ENCODE data around the gene BHLHE40.

Gene BHLHE40

DNA sequence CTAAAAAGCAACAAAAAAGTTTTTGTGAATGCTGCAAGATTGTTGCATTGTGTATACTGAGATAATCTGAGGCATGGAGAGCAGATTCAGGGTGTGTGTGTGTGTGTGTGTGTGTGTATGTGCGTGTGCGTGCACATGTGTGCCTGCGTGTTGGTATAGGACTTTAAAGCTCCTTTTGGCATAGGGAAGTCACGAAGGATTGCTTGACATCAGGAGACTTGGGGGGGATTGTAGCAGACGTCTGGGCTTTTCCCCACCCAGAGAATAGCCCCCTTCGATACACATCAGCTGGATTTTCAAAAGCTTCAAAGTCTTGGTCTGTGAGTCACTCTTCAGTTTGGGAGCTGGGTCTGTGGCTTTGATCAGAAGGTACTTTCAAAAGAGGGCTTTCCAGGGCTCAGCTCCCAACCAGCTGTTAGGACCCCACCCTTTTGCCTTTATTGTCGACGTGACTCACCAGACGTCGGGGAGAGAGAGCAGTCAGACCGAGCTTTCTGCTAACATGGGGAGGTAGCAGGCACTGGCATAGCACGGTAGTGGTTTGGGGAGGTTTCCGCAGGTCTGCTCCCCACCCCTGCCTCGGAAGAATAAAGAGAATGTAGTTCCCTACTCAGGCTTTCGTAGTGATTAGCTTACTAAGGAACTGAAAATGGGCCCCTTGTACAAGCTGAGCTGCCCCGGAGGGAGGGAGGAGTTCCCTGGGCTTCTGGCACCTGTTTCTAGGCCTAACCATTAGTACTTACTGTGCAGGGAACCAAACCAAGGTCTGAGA is 4.7 kb downstream of the BHLHE40 start:
- H3K36me3 Mint-ChIP-seq (ENCODE audit: low read depth): peaks cover 22% of the 10 kb centered on the region

DNA sequence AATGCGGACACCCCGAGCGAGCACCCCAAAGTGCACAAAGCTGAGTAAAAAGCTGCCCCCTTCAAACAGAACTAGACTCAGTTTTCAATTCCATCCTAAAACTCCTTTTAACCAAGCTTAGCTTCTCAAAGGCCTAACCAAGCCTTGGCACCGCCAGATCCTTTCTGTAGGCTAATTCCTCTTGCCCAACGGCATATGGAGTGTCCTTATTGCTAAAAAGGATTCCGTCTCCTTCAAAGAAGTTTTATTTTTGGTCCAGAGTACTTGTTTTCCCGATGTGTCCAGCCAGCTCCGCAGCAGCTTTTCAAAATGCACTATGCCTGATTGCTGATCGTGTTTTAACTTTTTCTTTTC is 5.3 kb downstream of the BHLHE40 start:
- Mint-ChIP-seq H3K27me3 (ENCODE audit: low read depth) (peaks cover 35% of the 10 kb centered on the region), H3K27ac (peak overlapping the region; percentile 22 to 47 (median 44)), H3K4me3 (peak overlapping the region; percentile 71 to 78 (median 73)), H3K9me3 (no peaks in the 10 kb centered on the region), H3K36me3 (ENCODE audit: low read depth) (peaks cover 22% of the 10 kb centered on the region), H3K4me1 (peaks cover 71% of the 10 kb centered on the region)
- TF ChIP-seq, protein P1, sequence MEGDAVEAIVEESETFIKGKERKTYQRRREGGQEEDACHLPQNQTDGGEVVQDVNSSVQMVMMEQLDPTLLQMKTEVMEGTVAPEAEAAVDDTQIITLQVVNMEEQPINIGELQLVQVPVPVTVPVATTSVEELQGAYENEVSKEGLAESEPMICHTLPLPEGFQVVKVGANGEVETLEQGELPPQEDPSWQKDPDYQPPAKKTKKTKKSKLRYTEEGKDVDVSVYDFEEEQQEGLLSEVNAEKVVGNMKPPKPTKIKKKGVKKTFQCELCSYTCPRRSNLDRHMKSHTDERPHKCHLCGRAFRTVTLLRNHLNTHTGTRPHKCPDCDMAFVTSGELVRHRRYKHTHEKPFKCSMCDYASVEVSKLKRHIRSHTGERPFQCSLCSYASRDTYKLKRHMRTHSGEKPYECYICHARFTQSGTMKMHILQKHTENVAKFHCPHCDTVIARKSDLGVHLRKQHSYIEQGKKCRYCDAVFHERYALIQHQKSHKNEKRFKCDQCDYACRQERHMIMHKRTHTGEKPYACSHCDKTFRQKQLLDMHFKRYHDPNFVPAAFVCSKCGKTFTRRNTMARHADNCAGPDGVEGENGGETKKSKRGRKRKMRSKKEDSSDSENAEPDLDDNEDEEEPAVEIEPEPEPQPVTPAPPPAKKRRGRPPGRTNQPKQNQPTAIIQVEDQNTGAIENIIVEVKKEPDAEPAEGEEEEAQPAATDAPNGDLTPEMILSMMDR (IDR thresholded peaks at IDR 0.05; ENCODE audit: unreplicated experiment in 3 of 3): no peak

More for the DNA sequence above, 4.7 kb downstream of the BHLHE40 start:
- Mint-ChIP-seq H3K27ac (peak overlapping the region; percentile 22 to 47 (median 44)), H3K27me3 (ENCODE audit: low read depth) (peaks cover 36% of the 10 kb centered on the region), H3K4me1 (peaks cover 65% of the 10 kb centered on the region), H3K4me3 (peak overlapping the region; percentile 71 to 78 (median 73)), H3K9me3 (no peaks in the 10 kb centered on the region)
- TF ChIP-seq, protein P1 (IDR thresholded peaks at IDR 0.05; ENCODE audit: unreplicated experiment in 3 of 3): no peak

DNA sequence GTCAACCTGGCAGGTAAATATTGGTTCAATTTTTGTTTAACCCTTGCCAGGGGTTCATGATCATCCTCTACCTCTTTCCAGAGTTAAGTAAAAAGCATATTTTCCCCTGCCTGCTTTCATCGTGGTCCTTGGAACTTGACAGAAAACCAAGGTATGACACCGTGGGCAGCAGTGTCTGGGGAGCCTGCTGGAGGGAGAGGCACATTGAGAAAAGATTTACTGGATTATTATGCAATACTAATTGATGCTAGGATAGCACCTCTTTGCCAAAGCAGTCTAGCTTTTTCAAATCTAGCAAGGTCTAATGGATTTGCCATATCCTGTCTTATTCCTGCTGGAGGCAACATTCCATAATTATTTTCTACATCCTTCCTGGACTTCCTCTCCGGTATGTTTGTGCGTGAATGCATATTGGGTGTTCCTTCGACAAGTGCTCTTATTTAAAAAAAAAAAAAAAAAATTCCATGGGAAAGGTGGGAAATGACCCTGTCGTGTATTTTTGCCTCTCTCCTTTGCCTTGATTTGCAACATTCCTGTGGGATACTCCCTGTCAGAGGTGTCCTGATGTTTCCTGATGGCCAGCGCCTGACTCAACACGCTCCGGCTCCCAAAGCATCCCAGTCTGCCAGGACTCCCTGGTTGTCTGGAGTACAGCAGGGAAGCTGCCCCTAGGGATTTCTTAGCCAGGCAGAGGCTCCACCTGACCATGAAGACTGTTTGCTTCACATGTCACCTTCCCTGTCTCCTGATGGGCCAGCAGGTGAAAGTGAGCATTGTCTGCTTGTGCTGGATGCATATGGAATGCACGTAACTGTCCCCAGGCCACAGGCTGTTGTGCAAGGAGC is 6.3 kb downstream of the BHLHE40 start:
- H3K9me3 Mint-ChIP-seq: no peaks in the 10 kb centered on the region
- H3K4me1 Mint-ChIP-seq: peaks cover 66% of the 10 kb centered on the region
- peaks cover 25% of the 10 kb centered on the region for H3K27me3 Mint-ChIP-seq (ENCODE audit: low read depth)
- H3K27ac Mint-ChIP-seq: peak overlapping the region; percentile 58 to 82 (median 60)
- peak overlapping the region; percentile 61 to 69 (median 66) for H3K4me3 Mint-ChIP-seq
- TF ChIP-seq, protein P1 (IDR thresholded peaks at IDR 0.05; ENCODE audit: unreplicated experiment in 3 of 3): no peak
- H3K36me3 Mint-ChIP-seq (ENCODE audit: low read depth): peaks cover 22% of the 10 kb centered on the region

DNA sequence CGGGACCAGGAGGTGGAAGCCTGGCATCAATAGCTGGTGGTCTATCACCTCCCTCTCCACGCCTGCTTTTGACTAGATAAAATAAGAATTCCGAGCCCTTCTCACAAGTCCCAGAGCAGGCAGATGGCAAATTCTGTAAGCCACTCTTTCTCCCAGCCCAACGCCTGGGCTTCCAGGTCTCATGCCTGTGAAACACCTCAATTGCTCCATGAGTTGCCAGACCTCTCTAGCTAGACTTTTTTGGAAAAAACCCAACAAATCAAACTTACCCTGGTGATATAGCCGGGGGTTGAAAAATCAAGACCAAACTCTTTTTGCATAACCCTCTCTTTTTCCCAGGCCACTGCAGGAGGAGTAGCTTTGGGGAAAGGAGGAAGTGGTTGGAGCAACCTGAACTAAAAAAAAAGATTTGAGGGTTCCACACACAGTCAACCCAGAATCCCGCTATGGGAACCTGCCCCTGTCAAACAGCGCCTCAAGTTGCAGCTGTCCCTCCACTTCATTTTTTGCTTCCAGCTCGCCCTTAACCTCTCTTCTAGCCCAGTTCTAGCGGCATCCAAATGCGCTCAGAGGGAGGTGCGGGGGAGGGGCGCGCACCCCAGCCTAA is 7.0 kb downstream of the BHLHE40 start:
- Mint-ChIP-seq H3K27me3 (ENCODE audit: low read depth) (peaks cover 22% of the 10 kb centered on the region), H3K36me3 (ENCODE audit: low read depth) (peaks cover 20% of the 10 kb centered on the region), H3K27ac (peak overlapping the region; percentile 58 to 82 (median 60)), H3K4me3 (peak overlapping the region; percentile 61 to 69 (median 66)), H3K9me3 (no peaks in the 10 kb centered on the region), H3K4me1 (peaks cover 63% of the 10 kb centered on the region)
- TF ChIP-seq, protein P1 (IDR thresholded peaks at IDR 0.05; ENCODE audit: unreplicated experiment in 3 of 3): no peak

DNA sequence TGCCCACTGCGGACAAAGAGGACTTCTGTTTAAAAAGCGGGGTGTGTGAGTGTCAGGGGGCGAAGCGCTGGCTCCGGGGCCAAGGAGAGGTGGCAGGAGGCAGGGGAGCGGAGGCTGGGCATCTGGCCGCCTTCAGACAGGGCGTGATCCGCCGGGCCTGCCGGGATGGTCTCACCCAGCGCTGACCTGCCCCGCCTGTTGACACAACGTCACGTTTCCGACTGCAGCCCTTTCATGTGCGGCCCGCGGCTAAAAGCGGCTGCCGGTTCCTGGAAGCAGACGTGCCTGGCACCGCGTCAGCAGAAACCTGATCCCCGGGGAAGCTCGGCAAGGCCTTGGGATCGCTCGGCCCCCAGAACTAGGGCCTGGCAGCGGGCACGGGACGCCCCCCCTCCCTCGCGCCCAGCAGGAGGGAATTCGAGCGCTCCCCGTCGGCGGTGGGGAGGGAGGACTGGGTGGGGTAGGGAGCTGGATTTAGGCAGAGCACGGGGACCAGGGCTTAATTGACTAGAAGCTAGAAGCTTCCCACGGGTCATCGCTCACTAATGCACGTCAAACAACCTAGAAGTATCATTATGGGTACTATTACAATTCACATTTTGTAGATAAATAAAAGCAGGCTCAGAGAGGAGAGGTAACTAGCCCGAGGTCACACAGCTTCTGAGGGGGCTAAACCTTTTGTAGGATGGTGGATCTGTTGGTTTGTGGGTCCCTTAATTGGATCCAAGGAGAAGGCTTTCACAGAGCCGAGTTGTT is 7.7 kb downstream of the BHLHE40 start:
- Mint-ChIP-seq H3K4me3 (peak overlapping the region; percentile 61 to 69 (median 66)), H3K27me3 (ENCODE audit: low read depth) (peaks cover 15% of the 10 kb centered on the region), H3K4me1 (peaks cover 57% of the 10 kb centered on the region), H3K36me3 (ENCODE audit: low read depth) (peaks cover 15% of the 10 kb centered on the region), H3K9me3 (no peaks in the 10 kb centered on the region), H3K27ac (peak overlapping the region; percentile 58 to 82 (median 60))
- TF ChIP-seq, protein P1 (IDR thresholded peaks at IDR 0.05; ENCODE audit: unreplicated experiment in 3 of 3): no peak
